ENCODE data around the gene ATP23.

DNA sequence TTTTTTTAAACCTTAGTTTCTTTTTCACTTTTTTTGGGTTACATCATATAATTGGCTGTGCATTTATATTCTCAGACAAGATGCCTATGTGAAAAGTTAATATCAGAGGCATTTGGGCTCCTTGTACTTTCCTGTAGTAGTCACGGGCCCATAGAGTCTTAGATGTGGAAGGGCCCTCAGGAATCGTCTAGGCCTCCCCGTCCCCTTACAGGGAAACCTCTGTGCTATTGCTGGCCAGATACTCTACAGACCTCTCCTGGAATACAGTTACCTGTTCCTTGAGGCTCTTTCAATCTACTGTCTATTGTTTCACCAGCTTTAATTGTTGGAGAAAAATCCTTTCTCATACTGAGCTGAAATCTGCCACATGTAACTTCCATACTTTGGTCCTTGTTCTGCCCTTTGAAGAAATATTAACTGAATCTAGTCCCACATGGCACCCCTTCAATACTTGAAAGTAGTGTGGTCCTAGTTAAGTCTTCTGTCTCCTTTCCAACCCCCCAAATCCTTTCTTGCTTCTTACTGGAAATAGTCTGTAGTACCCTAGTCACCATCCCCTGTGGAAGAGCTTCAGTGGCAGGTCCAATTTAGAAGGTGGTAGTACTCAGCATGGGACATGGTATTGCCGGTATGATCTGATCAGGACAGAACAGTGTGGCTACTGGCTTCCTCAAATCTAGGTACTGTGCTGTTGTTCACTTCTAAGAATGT, 3.1 kb downstream of the ATP23 start:
- TF ChIP-seq, protein P1, sequence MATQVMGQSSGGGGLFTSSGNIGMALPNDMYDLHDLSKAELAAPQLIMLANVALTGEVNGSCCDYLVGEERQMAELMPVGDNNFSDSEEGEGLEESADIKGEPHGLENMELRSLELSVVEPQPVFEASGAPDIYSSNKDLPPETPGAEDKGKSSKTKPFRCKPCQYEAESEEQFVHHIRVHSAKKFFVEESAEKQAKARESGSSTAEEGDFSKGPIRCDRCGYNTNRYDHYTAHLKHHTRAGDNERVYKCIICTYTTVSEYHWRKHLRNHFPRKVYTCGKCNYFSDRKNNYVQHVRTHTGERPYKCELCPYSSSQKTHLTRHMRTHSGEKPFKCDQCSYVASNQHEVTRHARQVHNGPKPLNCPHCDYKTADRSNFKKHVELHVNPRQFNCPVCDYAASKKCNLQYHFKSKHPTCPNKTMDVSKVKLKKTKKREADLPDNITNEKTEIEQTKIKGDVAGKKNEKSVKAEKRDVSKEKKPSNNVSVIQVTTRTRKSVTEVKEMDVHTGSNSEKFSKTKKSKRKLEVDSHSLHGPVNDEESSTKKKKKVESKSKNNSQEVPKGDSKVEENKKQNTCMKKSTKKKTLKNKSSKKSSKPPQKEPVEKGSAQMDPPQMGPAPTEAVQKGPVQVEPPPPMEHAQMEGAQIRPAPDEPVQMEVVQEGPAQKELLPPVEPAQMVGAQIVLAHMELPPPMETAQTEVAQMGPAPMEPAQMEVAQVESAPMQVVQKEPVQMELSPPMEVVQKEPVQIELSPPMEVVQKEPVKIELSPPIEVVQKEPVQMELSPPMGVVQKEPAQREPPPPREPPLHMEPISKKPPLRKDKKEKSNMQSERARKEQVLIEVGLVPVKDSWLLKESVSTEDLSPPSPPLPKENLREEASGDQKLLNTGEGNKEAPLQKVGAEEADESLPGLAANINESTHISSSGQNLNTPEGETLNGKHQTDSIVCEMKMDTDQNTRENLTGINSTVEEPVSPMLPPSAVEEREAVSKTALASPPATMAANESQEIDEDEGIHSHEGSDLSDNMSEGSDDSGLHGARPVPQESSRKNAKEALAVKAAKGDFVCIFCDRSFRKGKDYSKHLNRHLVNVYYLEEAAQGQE (IDR thresholded peaks at IDR 0.05; ENCODE audit: insufficient read depth in 1 of 2, low read depth in 2 of 2, low read length in 2 of 2) = no peak
- TF ChIP-seq SIN3A (IDR thresholded peaks at IDR 0.05; ENCODE audit: borderline replicate concordance, insufficient read depth, low read length) = no peak
- no peak for TF ChIP-seq POLR2AphosphoS5 (IDR thresholded peaks at IDR 0.05; ENCODE audit: low read depth, low read length)
- TF ChIP-seq TAF1 (IDR thresholded peaks at IDR 0.05; ENCODE audit: borderline replicate concordance, insufficient read depth, low read length) = no peak
